HG03520 (cell line): ENCODE data around the gene DNAH14.
"Not testable (repeated sequence)": the region's sequence is repeated elsewhere in the genome, so short reads cannot be mapped to it uniquely, and the experiment has no call there.

Experiments used
- ATAC-seq: cut with Tn5 transposase; IDR thresholded peaks from one replicate; pipeline ENCODE4 v1.9.1; 2021; ENCODE audit warnings: mild to moderate bottlenecking, moderate library complexity; ENCODE audit not compliant: unreplicated experiment

Gene DNAH14

DNA sequence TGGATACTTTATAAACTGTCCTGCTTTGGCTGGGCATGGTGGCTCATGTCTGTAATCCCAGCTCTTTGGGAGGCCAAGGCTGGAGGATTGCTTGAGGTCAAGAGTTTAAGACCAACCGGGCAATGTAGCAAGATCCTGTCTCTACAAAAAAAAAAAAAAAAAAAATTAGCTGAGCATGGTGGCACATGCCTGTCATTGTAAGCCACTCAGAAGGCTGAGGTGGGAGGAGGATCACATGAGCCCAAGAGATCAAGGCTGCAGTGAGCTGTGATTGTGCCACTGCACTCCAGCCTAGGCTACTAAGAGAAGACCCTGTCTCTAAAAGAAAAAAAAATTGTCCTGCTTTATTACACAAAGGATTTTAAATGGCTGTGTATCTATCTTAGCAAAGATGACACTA lies 403.2 kb downstream of the DNAH14 start:
- no peak for ATAC-seq

DNA sequence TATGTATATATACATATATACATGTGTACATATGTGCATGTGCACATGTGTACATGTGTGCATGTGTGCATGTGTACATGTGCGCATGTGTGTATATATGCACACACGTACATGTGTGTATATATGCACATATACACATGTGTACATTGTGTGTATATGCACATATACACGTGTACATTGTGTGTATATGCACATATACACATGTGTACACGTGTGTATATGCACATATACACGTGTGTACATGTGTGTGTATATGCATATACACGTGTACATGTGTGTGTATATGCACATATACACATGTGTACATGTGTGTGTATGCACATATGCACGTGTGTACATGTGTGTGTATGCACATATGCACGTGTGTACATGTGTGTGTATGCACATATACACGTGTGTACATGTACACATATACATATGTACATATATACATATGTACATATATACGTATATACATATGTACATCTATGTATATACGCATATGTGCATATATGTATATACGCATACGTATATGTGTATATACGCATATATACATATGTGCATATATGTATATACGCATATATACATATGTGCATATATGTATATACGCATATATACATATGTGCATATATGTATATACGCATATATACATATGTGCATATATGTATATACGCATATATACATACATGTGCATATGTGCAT lies 405.8 kb downstream of the DNAH14 start:
- ATAC-seq, result not testable (repeated sequence)

- no peak for ATAC-seq
Observed at GRCh38 chr1:225338545-225338944, 409.1 kb downstream of the DNAH14 start.

DNA sequence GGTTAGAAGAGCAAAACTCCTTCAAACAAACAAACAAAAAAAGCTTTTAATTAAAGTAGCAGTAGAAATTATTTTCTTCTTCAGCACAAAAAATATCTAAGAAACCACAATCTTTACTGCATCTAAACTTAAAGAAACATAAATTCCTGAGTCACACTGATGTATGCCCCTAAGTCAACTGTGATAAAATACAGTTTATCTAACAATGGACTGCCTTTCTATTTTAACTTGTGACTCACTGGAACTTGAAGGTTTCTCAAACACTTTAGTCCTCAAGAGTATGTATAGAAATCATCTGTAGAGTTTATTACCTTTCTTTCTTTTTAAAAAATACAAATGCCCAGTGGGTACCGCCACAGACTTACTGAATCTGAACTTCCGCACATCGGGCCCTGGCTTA lies 412.2 kb downstream of the DNAH14 start:
- ATAC-seq, result no peak

DNA sequence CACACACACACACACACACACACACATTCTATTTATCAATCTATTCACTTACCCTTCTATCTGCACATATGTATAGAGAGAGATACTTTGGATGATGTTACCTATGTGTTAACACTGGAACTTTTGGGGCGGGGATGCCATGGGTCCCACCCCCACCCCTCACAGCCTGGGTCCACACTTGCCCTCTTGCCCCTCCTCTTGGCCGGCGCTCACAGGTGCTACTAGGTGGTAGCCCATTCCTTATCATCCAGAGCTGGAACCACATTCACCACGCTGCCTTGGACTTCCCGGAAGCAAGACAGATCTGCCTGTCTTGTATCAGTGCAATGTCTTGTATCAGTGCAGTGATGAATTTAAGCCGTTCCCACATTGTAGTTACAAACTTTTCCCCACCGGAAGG lies 413.2 kb downstream of the DNAH14 start:
- ATAC-seq, result no peak

- no peak for ATAC-seq
Observed at GRCh38 chr1:225343618-225344017, 414.1 kb downstream of the DNAH14 start.

- no peak for ATAC-seq
Observed at GRCh38 chr1:225347123-225347683, 417.7 kb downstream of the DNAH14 start.

GRCh38 chr1:225348400-225348799 lies 418.9 kb downstream of the DNAH14 start:
- no peak for ATAC-seq

- ATAC-seq, result no peak
Observed at GRCh38 chr1:225349826-225350225, 420.4 kb downstream of the DNAH14 start.

- ATAC-seq, result no peak
Observed at GRCh38 chr1:225350872-225351271, 421.4 kb downstream of the DNAH14 start.

DNA sequence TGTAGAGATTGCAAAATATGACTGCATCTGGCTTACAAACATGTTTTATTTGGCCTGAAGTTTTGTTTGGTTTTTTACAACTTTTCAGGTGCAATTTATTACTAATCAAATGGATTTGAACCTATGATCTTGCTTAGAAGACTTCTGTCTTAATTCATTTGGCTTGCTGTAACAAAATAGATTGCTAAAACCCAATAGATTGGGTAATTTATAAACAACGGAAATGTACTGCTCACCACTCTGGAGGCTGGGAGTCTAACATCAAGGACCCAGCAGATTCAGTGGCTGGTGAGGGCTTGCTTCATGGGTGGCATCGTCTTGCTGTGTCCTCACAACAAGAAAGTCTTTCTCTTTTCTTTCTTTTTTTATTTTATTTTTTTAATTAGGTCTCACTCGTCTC lies 425.4 kb downstream of the DNAH14 start:
- ATAC-seq, result no peak

DNA sequence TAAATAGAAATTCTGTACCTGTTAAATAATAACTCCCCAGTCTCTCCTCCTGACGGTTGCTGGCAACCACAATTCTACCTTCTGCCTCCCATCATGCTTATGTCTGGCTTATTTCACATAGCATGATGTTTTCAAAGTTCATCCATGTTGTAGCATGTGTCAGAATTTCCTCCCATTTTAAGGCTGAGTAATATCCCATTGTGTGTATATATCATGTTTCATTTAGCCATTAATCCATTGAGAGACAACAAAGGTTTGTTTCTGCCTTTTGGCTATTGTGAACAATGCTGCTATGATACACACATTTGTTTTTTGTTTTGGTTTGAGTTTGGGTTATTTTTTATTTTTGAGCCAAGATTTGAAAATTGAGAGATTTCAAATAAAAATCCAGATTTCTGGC lies 426.4 kb downstream of the DNAH14 start:
- ATAC-seq, result no peak

DNA sequence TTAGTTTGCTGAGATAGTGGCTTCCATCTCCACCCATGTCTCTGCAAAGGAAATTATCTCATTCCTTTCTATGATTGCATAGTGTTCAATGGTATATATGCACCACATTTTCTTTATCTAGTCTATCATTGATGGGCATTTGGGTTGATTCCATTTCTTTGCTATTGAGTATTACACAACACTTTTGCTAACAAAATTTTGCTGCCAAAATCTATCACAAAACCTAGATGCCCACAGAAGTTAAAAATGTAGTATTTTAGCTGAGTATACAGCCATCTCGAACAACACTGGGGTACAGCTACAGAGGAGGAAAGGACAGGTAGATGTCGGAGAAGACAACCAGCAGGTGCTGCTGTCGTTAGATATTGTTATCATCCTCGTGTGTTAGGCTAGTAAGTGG lies 430.6 kb downstream of the DNAH14 start:
- no peak for ATAC-seq

DNA sequence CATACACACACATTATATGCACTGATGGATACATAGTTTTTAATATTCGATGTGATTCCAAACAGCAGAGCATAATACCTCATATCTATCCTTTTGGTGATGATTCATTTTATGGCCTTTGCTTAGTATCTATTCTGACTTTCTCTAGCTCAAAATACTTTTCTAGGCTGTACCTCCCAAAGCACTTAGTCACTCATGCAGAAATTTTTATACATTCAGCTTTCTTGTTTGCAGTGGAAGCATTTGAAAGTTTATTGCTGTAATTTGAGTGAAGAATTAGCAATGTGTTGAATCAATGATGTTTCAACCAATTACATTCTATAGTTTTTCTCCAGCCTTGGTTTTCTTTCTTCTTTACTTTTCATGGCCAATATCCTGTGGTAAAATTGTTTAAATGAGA lies 431.7 kb downstream of the DNAH14 start:
- no peak for ATAC-seq

DNA sequence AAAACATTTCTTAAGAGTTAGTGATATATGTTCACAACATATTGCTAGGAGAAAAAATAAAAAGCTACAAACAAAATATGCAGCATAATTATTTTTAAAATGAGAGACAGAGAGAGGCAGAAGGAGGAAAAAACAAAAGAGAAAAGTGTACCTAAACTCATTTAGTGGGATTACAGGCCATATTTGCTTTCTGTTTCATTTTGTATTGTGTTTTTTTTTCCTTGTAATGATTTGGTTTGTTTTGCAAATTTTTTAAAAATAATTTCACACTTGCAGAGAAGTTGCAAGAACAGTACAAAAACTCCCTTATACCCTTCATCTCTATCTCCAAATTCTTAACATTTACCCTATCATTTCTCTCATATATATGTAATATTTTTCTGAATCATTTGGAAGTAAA lies 433.3 kb downstream of the DNAH14 start:
- ATAC-seq, result no peak

GRCh38 chr1:225364439-225364838 lies 435.0 kb downstream of the DNAH14 start:
- ATAC-seq, result no peak

- ATAC-seq, result no peak
Observed at GRCh38 chr1:225366018-225366417, 436.5 kb downstream of the DNAH14 start.

DNA sequence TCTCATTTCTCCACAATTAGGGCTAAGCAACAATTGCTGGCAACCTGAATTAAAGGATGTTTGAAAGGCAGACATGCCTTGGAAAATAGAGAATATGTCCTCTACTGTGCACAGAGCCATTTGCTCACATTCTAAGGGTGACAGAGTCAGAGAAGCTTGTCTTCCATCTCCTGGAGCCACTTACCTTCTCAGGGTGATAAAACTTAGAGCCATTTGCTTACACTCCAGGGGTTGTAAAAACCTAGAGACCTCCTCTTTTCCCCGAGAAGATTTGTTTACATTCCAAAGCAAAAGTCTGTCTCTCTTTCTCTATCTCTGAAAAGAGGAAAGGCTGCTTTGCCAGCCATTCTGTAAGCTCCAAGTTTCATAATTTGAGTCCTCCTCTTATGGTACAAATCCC lies 437.1 kb downstream of the DNAH14 start:
- no peak for ATAC-seq

DNA sequence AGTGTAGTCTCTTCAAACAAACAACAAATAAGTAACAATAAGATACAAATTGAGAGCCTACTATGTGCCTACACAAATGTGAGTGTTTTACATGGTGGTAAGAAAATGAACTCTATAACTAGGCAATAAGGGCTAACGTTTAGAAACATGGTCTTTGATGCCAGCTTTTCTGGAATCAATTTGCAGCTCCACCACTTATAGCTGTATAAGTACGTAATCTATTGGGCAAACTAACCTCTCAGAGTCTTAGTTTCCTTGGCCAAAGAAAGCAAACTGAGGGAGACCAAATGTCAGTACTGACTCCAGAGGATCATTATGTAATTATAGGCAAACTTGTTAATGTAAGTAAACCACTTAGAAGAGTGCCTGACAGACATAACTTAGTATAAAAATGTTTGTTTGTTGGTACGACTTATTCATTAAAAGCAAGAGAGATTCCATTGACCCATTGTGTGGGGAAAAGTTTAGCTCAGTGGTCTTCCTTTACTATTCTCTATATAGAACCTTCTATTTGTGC lies 438.6 kb downstream of the DNAH14 start:
- ATAC-seq, result no peak

DNA sequence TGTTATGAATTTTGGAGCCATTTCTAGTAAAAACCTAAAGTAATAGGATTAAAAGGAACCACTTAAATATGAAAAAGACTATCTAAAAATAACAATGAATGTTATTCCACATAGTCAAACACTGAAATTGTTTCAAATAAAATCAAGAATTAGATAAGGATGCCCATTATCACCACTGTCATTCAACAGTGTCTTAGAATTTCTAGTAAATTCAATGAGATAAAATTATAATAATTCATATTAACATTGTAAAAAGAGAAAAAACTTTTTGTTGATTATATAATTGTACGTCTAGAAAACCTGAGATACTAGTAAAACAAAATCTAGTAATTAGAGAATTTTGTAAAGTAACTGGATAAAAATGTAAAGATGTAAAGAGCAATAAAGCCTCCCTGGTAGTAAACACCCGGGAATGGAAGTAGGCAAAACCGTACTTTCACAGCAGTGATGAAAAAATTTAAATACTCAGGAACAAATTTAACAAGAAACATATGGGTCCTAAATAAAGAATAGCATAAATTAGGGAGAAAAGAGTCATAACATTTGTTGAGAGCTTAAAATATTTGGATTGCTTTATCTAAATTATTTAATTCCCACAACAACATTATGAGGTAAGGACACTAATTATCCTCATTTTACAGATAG lies 442.0 kb downstream of the DNAH14 start:
- ATAC-seq, result no peak

GRCh38 chr1:225373155-225373554 lies 443.7 kb downstream of the DNAH14 start:
- ATAC-seq, result no peak

DNA sequence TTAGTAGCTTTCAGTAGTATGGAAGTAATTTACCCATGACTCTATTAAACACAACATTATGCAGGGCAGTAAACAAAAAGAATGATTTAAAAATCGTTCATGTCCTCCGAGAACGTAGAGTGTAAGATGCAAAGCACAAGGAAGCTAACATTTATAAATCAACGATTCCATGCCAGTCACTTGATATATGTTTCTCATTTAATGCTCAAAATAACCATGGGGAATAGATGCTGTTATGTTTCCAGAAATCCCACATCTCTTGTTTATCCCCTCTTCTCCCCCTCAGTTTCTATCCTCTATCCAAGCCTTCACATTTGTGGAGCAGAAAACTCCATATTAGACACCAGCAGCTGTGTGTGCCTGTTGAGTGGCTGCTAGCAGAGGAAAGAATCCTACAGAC lies 445.5 kb downstream of the DNAH14 start:
- ATAC-seq, result no peak
